HepG2 (cell line): ENCODE data around the gene CCDC82. TPM values are rescaled to one million over a fixed set of nuclear protein-coding genes. Genes with fewer than 3 reads are reported as not detected.

Source experiments
- ATAC-seq: fragments of 200-7000 bp; cut with Tn5 transposase; 3 replicates; pipeline ENCODE4 v1.9.1; 2020; ENCODE audit warnings: mild to moderate bottlenecking, moderate library complexity
- BruUV-seq: library from RNA; stranded (reverse); fragments of 400-500 nt; replicated peaks from 2 replicates; lab custom pipeline; 2021; lab: Mats Ljungman, UMichigan
- CTCF ChIA-PET: fragments of 300-600 bp; formaldehyde crosslinking; extraction: SDS; loops from one replicate; lab custom pipeline; 2021; ENCODE audit warnings: low total read pairs, inconsistent platforms, low intra/inter-chr PET ratio; lab: Yijun Ruan, JAX
- POLR2A ChIA-PET: fragments of 350-600 bp; sonication (Branson Sonifier 250); formaldehyde crosslinking; loops from one replicate; lab custom pipeline; 2020; ENCODE audit warnings: antibody characterized with exemption, inconsistent platforms; lab: Yijun Ruan, JAX
- DNase-seq: peaks from one replicate; pipeline ENCODE4 v3.0.0-alpha.2; 2015; ENCODE audit warnings: low spot score
- FAIRE-seq: peaks from 3 replicates; lab custom pipeline; 2011; peaks lifted over from hg19 to GRCh38; lab: Jason Lieb, UNC
- H2AFZ ChIP-seq: one replicate; pipeline ENCODE4 v1.6.1; 2011; ENCODE audit warnings: low read length, inconsistent platforms
- H3K27ac ChIP-seq: fragments of 300-600 bp; 3 replicates; pipeline ENCODE4 v1.8.0; 2011; ENCODE audit warnings: mixed run types, mild to moderate bottlenecking, mixed read lengths, low read length, inconsistent platforms; ENCODE audit not compliant: insufficient read depth; ENCODE audit errors: extremely low read length
- H3K27me3 ChIP-seq, 2 experiments: fragments of 200-600 bp in 1 of 2; 2 replicates in 1 of 2; 3 replicates in 1 of 2; pipeline versions ENCODE4 v1.6.0 to v1.8.0; 2011; ENCODE audit warnings: low read length in 2 of 2, mild to moderate bottlenecking in 2 of 2, moderate library complexity in 2 of 2, inconsistent platforms in 1 of 2; ENCODE audit not compliant: insufficient read depth in 2 of 2, control insufficient read depth in 1 of 2
- H3K36me3 ChIP-seq, 2 experiments: fragments of 200-600 bp in 1 of 2; replicated peaks in 1 of 2; 2 replicates in 1 of 2; 3 replicates in 1 of 2; pipeline versions ENCODE4 v1.5.1 to v1.8.0; 2011; ENCODE audit warnings: low read length in 2 of 2, inconsistent platforms in 1 of 2; ENCODE audit not compliant: insufficient read depth in 2 of 2, control insufficient read depth in 1 of 2
- H3K4me1 ChIP-seq: 2 replicates; pipeline ENCODE4 v1.5.1; 2012; ENCODE audit warnings: low read length, inconsistent platforms; ENCODE audit not compliant: insufficient read depth
- H3K4me2 ChIP-seq: 2 replicates; pipeline ENCODE4 v1.6.0; 2011; ENCODE audit warnings: low read depth, low read length, inconsistent platforms
- H3K4me3 ChIP-seq, 3 experiments: fragments of 200-600 bp in 1 of 3; sonication (generic), shearing (Covaris generic) in 1 of 3; replicated peaks in 1 of 3; 2 replicates each; pipeline ENCODE4 v1.5.1; 2011 to 2016; ENCODE audit warnings: low read length in 3 of 3, inconsistent platforms in 2 of 3, low read depth in 2 of 3, mild to moderate bottlenecking in 2 of 3, control low read depth in 1 of 3, mixed read lengths in 1 of 3; ENCODE audit not compliant: insufficient read depth in 1 of 3
- H3K79me2 ChIP-seq: one replicate; pipeline ENCODE4 v1.6.1; 2011; ENCODE audit warnings: low read length, inconsistent platforms; ENCODE audit not compliant: insufficient read depth
- H3K9ac ChIP-seq: 2 replicates; pipeline ENCODE4 v1.6.0; 2011; ENCODE audit warnings: mild to moderate bottlenecking, low read depth, low read length, inconsistent platforms; ENCODE audit not compliant: insufficient read depth
- H3K9me3 ChIP-seq: 2 replicates; pipeline ENCODE4 v1.5.1; 2012; ENCODE audit warnings: mild to moderate bottlenecking, low read length
- H4K20me1 ChIP-seq: 2 replicates; pipeline ENCODE4 v1.6.0; 2011; ENCODE audit warnings: inconsistent platforms, mild to moderate bottlenecking, low read length, moderate library complexity; ENCODE audit not compliant: insufficient read depth
- FOSL1 ChIP-seq: sonication (generic); formaldehyde crosslinking; IDR thresholded peaks from 2 replicates; pipeline ENCODE4 v1.9.0; 2021; ENCODE audit warnings: missing genetic modification reagents, borderline replicate concordance
- SNRNP70 ChIP-seq: fragments of 200-400 bp; formaldehyde crosslinking; IDR thresholded peaks from 2 replicates; pipeline ENCODE4 v1.6.1; 2017; ENCODE audit warnings: mild to moderate bottlenecking, low read depth, low read length, moderate library complexity
- ZFP41 ChIP-seq: sonication (generic); formaldehyde crosslinking; IDR thresholded peaks from 2 replicates; pipeline ENCODE4 v1.4.0; 2020; ENCODE audit warnings: mild to moderate bottlenecking, missing genetic modification reagents, borderline replicate concordance
- WGBS: methylation state at CpG from one replicate; pipeline ENCODE4 v1.1.6; 2017; ENCODE audit warnings: low lambda C conversion rate; 5-methylcytosine and 5-hydroxymethylcytosine counted together
- in situ Hi-C: cut with HindIII; loops from 2 replicates; pipeline ENCODE4 v1.10.0; 2017; ENCODE audit warnings: low pct_unique_long_range_greater_than_20kb; ENCODE audit not compliant: extremely low pct_ligation_motif_present
- intact Hi-C: fragments of 100-400 bp; cut with micrococcal nuclease; formaldehyde crosslinking; loops from one replicate; pipeline ENCODE4 v1.10.0; 2022; ENCODE audit not compliant: unreplicated experiment
- polyA plus RNA-seq, 8 experiments: library from polyadenylated mRNA; depleted of rRNA in 3 of 8; stranded (reverse) in 7 of 8; unstranded in 1 of 8; fragments of >200 nt; fragmentation: Illumina TruSeq in 4 of 8; extraction: Trizol in 4 of 8; gene quantifications; 2 replicates each; pipeline versions ENCODE4 v1.2.1 to v1.2.3, GENCODE V29; 2011 to 2016; ENCODE audit warnings: low read depth in 4 of 8, missing spikeins in 1 of 8, mixed read lengths in 1 of 8; ENCODE audit not compliant: insufficient read depth in 1 of 8
- total RNA-seq, 5 experiments: library from RNA; depleted of rRNA; stranded (reverse); fragments of >200 nt; fragmentation: Illumina TruSeq; extraction: Trizol; gene quantifications; 2 replicates each; pipeline ENCODE4 v1.2.3, GENCODE V29; 2016; ENCODE audit warnings: low read depth in 1 of 5
- TF ChIP-seq, protein P1 (sequence below): sonication (generic); formaldehyde crosslinking; IDR thresholded peaks from 2 replicates; pipeline ENCODE4 v1.8.1; 2022; ENCODE audit warnings: low read depth, mild to moderate bottlenecking, missing genetic modification reagents
- TF ChIP-seq, protein P2 (sequence below): IDR thresholded peaks from 2 replicates; pipeline ENCODE4 v1.6.1; 2016; ENCODE audit warnings: low read depth, missing genetic modification reagents, missing compliant biosample characterization
- TF ChIP-seq, protein P3 (sequence below): sonication (generic); formaldehyde crosslinking; IDR thresholded peaks from 2 replicates; pipeline ENCODE4 v1.5.0; 2020; ENCODE audit warnings: missing genetic modification reagents
- TF ChIP-seq, protein P4 (sequence below): sonication (generic); formaldehyde crosslinking; IDR thresholded peaks from 2 replicates; pipeline ENCODE4 v1.8.1; 2023; ENCODE audit warnings: missing genetic modification reagents, mild to moderate bottlenecking, borderline replicate concordance
- TF ChIP-seq, protein P5 (sequence below): sonication (generic); formaldehyde crosslinking; IDR thresholded peaks from 2 replicates; pipeline ENCODE4 v1.4.0; 2020; ENCODE audit warnings: missing genetic modification reagents, mild to moderate bottlenecking, borderline replicate concordance

The CCDC82 gene
- total and polyA plus RNA-seq, 2 of the 13 experiments (the other 11 are each of a cell fraction or from before 2014, with no cell fraction given): 19.7 to 25.7 TPM

DNA sequence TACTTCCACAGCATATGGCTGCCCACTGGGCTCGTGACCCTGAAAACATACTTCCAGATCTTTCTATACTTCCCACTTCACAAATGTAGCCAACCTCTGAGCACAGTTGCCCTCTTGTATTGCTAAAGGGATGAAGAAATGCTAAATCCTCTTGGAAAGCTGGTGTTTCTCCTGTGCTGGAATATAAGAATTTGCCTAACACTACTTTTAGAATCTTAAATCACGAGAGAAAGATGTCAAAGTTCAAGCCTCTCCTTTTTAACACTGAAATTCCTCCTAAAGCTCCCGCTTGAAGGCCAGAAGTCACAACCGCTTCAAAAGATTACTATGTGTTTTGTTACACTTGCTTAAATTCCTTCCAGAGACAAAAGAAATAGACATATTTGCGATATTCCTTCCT is 68.6 kb downstream of the CCDC82 start:
- Histone ChIP-seq H3K79me2 (peaks cover 61% of the 10 kb centered on the region), H3K4me2 (no peak overlapping the region), H3K9ac (no peak overlapping the region), H3K27ac (no peak overlapping the region), H3K4me1 (peaks cover 14% of the 10 kb centered on the region; the same call in 1 of the 2 replicates), H3K27me3 (no peaks in the 10 kb centered on the region), H4K20me1 (peaks cover 32% of the 10 kb centered on the region), H2AFZ (no peak overlapping the region), H3K4me3 (no peak overlapping the region), H3K36me3 (peaks cover 5 to 16% of the 10 kb centered on the region in 2 experiments; a peak in 4 of 5 replicates), H3K9me3 (no peaks in the 10 kb centered on the region)
- intact Hi-C loops: no loop called here
- ATAC-seq (no peak), DNase-seq (no peak), FAIRE-seq (no peak)
- CTCF ChIA-PET: no interaction called here
- no TSS peak for BruUV-seq
- in situ Hi-C loops: no loop called here
- POLR2A ChIA-PET: no interaction called here
- WGBS: 99% methylated on average over 5 of the region's 5 CpGs
- TF ChIP-seq, protein P1, sequence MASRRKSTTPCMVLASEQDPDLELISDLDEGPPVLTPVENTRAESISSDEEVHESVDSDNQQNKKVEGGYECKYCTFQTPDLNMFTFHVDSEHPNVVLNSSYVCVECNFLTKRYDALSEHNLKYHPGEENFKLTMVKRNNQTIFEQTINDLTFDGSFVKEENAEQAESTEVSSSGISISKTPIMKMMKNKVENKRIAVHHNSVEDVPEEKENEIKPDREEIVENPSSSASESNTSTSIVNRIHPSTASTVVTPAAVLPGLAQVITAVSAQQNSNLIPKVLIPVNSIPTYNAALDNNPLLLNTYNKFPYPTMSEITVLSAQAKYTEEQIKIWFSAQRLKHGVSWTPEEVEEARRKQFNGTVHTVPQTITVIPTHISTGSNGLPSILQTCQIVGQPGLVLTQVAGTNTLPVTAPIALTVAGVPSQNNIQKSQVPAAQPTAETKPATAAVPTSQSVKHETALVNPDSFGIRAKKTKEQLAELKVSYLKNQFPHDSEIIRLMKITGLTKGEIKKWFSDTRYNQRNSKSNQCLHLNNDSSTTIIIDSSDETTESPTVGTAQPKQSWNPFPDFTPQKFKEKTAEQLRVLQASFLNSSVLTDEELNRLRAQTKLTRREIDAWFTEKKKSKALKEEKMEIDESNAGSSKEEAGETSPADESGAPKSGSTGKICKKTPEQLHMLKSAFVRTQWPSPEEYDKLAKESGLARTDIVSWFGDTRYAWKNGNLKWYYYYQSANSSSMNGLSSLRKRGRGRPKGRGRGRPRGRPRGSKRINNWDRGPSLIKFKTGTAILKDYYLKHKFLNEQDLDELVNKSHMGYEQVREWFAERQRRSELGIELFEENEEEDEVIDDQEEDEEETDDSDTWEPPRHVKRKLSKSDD (CRISPR knock-in tag): no peak
- TF ChIP-seq, protein P2, sequence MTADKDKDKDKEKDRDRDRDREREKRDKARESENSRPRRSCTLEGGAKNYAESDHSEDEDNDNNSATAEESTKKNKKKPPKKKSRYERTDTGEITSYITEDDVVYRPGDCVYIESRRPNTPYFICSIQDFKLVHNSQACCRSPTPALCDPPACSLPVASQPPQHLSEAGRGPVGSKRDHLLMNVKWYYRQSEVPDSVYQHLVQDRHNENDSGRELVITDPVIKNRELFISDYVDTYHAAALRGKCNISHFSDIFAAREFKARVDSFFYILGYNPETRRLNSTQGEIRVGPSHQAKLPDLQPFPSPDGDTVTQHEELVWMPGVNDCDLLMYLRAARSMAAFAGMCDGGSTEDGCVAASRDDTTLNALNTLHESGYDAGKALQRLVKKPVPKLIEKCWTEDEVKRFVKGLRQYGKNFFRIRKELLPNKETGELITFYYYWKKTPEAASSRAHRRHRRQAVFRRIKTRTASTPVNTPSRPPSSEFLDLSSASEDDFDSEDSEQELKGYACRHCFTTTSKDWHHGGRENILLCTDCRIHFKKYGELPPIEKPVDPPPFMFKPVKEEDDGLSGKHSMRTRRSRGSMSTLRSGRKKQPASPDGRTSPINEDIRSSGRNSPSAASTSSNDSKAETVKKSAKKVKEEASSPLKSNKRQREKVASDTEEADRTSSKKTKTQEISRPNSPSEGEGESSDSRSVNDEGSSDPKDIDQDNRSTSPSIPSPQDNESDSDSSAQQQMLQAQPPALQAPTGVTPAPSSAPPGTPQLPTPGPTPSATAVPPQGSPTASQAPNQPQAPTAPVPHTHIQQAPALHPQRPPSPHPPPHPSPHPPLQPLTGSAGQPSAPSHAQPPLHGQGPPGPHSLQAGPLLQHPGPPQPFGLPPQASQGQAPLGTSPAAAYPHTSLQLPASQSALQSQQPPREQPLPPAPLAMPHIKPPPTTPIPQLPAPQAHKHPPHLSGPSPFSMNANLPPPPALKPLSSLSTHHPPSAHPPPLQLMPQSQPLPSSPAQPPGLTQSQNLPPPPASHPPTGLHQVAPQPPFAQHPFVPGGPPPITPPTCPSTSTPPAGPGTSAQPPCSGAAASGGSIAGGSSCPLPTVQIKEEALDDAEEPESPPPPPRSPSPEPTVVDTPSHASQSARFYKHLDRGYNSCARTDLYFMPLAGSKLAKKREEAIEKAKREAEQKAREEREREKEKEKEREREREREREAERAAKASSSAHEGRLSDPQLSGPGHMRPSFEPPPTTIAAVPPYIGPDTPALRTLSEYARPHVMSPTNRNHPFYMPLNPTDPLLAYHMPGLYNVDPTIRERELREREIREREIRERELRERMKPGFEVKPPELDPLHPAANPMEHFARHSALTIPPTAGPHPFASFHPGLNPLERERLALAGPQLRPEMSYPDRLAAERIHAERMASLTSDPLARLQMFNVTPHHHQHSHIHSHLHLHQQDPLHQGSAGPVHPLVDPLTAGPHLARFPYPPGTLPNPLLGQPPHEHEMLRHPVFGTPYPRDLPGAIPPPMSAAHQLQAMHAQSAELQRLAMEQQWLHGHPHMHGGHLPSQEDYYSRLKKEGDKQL (CRISPR knock-in tag): no peak
- TF ChIP-seq, protein P3, sequence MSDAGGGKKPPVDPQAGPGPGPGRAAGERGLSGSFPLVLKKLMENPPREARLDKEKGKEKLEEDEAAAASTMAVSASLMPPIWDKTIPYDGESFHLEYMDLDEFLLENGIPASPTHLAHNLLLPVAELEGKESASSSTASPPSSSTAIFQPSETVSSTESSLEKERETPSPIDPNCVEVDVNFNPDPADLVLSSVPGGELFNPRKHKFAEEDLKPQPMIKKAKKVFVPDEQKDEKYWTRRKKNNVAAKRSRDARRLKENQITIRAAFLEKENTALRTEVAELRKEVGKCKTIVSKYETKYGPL (CRISPR knock-in tag): no peak
- TF ChIP-seq, protein P4, sequence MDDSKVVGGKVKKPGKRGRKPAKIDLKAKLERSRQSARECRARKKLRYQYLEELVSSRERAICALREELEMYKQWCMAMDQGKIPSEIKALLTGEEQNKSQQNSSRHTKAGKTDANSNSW (CRISPR knock-in tag): no peak
- TF ChIP-seq ZFP41 (CRISPR knock-in tag) (no peak), SNRNP70 (no peak), FOSL1 (CRISPR knock-in tag) (no peak)
- TF ChIP-seq, protein P5, sequence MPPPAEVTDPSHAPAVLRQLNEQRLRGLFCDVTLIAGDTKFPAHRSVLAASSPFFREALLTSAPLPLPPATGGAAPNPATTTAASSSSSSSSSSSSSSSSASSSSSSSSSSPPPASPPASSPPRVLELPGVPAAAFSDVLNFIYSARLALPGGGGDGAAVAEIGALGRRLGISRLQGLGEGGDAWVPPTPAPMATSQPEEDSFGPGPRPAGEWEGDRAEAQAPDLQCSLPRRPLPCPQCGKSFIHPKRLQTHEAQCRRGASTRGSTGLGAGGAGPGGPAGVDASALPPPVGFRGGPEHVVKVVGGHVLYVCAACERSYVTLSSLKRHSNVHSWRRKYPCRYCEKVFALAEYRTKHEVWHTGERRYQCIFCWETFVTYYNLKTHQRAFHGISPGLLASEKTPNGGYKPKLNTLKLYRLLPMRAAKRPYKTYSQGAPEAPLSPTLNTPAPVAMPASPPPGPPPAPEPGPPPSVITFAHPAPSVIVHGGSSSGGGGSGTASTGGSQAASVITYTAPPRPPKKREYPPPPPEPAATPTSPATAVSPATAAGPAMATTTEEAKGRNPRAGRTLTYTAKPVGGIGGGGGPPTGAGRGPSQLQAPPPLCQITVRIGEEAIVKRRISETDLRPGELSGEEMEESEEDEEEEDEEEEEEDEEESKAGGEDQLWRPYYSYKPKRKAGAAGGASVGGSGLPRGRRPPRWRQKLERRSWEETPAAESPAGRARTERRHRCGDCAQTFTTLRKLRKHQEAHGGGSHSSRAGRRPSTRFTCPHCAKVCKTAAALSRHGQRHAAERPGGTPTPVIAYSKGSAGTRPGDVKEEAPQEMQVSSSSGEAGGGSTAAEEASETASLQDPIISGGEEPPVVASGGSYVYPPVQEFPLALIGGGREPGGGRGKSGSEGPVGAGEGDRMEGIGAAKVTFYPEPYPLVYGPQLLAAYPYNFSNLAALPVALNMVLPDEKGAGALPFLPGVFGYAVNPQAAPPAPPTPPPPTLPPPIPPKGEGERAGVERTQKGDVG (CRISPR knock-in tag): no peak
